Measurements from ENCODE around the gene OTOG.

Gene OTOG

DNA sequence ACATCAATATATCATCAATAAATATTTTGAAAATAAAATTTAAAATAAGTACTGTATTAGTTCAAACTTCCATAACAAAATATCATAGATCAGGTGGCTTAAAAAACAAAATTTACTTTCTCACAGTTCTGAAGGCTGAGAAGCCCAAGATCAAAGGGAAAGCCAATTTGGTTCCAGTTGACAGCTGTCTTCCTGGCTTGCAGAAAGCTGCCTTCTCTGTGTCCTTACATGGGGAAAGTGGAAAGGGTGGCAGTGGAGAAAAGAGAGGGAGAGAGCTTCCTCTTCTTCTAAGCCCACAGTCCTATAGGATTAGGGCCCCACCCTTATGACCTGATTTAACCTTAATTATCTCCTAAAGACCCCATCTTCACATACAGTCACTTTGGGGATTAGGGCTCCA, 121.1 kb downstream of the OTOG start:
- DNase-seq: no peak

DNA sequence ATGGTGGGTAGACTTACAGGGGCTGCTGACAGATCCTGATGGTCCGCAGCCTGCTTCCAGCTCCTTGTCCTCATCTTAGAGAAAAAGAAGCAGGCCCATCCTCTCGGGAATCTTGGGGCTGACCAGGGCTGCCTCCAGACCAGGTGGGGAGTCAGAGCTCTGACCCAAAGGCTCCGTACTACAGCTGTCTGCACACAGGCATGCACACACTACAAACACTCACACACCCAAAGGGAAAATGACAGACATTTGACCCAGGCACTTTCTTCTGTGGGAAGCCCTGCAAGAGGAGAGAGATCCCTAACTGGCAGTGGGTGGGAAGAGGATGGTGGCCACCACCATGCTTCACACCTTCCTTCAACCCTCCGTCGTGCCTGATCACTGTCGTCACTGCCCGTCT, 125.4 kb downstream of the OTOG start:
- DNase-seq: no peak

DNA sequence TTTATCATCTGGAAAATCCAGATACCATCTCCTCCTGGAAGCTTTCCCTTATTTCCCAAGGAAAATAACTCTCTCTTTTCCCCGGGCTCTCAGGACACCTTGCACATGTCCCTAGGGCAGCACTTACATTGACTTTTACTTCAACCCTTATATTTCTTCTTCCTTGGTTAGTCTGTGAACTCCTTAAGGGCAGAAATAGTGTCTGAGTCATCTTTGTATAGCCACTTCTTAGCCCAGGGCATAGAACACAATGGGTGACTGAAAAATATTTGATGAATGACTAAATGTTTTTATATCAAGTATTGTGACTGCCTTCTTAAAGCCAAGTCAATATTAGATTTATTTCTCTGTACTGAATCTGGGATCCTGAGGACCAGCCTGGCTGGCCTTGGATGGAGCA, 126.9 kb downstream of the OTOG start:
- DNase-seq: no peak

DNA sequence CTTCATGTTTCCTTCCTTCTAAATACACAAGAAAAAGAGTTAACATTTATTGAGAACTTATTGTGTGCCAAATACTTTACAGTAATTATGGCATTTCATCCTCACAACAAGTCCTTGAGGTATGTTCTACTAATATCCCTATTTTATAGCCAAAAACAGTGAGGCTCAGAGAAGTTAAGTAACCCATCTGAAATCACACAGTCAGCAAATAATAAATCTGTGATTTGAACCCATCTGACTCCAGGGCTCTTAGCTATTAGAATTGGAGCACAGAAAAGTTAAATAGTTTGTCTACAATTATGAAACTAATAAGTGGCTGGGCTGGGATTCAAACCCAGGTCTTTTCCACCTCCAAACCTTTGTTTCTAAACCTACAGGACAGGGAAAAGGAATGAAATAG, 135.8 kb downstream of the OTOG start:
- DNase-seq: no peak

DNA sequence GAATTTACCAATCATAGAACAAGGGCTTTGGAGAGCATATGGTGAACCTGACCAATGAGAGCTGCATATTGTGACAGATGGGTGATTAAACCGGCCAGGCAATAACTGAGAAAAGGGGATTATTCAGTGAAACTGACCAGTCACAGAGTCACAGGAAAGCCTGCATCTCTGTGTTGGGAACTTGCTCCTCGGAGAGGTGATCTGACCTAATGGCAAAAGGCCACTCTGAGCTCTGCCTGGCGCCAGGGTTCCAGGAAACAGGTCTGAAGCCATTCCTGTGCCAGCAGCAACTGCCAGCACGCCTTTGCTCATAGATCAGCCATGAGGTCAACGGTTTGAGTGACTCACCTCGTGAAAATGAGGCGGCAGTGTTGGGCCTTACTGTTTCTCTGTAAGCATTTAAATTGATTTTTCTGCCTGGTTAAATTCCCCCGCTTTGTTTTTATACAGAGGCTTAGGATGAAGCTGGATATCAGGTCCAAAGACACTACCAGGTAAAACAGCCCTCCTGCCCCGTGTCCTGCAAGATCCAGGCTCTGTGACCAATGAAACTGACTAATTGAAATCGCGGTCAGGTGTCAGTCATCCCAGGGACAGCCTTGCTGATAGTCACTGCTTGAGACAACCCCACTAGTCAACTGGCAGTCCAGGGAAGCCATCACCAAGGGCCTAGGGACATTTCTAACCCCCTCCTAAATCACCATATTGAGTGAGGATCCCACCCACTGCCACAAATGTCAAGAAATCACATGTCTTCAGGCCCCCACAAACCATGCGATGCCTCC, 136.5 kb downstream of the OTOG start:
- DNase-seq: no peak

DNA sequence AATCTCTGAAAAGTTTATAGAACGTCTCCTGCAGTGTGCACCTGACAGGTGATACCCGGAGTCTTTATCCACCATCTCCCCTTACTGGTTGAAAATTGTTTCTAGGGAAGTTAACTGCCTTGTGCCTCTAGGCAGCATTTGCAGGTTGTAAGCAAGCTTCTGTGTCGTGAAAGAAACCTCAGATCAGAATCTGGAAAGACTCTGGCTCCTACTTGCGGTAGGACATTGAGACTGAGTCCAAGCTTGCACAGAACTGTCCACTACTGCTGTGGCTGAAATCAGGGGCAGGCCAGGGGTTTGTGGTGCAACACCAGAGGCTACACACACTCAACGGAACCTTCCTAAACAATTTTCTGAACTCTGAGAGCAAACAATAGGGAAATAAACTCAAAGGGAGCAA, 137.5 kb downstream of the OTOG start:
- no peak for DNase-seq

DNA sequence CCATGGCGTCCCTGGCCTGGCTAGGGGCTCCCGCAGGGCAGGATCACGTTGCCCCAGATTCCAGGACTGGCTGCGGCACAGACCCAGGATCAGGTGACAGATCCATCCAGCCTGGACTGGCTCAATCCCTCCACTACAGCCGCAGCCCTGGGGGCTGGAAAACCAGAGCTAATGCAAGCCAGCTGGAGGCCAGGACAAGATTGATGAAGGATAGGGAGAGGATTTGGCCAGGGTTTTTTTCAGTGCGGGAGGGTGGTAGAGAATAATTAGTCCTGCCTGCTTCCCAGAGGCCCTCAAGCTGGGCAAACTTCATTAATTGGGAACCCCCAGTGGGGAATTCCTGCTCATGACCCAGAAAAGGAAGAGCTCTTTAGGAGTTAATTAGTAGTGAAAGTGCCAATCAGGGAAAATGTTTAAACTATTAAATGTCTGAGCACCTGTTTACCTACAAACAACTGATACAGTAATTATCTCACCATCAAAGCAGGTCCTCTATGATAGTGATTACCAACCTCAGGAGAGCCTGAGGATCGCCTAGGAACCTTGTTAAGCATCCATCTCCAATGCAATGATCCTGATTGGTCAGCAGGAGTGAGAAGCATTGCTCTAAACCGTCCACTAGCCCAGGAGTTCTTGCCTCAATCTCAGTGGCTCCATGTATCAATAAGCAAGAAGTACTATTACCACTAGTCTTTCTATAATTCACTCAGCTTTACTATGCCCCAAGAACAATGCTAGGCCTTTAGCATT, 139.3 kb downstream of the OTOG start:
- no peak for DNase-seq

DNA sequence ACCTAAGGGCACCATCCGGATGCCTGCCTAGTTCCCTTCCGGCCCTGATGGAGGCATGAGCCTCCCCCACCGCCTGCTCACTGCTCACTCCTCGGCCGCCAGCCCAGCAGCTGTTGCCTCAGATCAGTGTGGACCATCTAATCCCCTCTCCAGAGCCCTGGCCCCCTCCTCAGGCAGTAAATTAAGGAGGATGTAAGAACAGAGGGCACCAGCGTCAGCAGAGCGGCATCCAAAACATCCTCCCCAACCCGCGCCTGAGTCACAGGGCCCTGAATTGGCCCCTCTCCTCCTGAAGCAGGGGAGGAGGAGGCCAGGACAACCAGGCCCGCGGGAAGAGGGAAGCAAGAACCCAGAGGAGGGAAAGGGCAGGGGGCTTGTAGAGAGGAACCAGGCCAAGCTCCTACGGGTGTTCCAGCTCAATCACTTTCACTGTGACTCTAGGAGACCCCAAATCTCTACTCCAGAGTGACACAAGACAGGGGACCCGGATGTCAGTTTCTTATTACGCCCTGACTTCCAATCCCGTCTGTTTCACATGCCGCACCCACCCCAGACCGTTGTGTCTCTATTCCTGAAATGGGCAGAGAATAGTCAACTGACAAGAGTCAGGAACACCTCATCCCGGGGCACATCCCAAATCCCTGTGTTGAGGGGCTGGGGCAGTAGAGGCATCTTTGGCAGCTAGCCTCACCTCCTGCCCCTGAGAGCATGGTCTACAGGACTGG, 141.0 kb downstream of the OTOG start:
- DNase-seq: no peak

DNA sequence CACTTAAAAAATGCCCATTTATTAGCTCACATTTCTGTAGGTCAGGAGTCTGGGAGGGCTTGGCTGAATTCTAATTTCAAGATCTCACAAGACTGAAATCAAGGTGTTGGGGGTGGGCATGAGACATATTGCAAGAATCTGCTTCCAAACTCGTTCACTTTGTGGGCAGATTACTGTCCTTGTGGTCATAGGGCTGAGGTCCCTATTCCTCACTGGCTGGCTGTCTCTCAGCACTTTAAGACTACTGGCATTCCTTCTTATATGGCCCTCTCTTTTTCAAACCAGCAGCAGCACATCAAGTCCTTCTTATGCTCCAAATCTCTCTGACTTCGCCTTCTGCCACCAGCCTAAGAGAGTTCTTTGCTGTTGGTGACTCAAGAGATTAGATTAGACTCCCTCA, 144.5 kb downstream of the OTOG start:
- DNase-seq: no peak

DNA sequence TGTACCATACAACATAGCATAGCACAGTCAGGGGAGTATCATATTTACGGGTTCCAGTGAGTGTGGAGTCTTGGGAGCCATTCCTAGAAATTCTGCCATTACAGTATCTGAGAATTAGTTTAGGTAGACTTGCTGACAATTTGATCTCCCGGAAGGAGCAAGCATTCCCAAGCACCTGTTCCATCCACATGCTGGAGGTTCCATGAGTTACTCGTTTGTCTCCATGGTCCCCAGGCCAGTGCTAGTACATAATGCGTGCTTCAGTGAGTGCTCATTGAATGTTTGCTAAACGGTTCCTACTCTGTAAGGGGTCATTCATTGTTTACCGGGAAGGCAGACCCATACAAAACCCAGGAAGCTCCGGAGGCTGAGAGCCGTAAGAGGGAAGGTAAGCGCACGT, 144.9 kb downstream of the OTOG start:
- no peak for DNase-seq

DNA sequence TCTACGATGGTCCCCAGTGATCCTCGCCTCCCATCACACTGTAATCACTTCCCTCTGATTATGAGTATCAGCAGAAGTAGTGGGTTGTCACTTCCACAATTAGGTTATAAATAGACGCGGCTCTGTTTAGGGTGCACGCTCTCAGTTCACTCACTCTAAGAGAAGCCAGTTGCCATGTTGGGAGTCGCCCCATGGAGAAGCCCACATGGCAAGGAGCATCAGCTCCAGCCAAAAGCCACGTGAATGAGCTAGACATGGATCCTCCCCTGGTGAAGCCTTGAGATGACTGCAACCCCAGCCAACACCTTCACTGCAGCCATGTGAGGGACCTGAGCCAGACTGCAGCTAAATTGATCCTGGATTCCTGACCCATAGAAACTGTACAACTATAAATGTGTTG, 145.9 kb downstream of the OTOG start:
- DNase-seq: no peak

DNA sequence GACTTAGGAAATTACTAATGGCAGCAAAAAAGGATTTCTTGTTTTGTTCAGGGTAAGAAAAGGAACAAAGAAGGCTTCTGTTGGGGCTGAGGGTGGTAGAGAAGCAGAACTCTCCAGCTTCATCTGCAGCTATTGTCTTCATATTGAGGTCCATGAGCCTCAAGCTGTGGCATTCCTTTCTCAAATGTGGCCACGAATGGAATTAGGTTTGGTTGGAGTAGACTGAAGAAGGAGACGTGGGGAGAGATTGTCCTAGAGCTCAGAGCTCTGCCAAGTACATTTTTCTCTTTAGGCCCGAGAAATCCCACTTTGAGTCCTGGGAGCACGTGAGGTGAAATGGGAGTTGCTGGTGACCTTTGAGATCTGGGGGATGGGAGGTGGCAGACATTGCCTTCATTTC, 146.5 kb downstream of the OTOG start:
- no peak for DNase-seq

DNA sequence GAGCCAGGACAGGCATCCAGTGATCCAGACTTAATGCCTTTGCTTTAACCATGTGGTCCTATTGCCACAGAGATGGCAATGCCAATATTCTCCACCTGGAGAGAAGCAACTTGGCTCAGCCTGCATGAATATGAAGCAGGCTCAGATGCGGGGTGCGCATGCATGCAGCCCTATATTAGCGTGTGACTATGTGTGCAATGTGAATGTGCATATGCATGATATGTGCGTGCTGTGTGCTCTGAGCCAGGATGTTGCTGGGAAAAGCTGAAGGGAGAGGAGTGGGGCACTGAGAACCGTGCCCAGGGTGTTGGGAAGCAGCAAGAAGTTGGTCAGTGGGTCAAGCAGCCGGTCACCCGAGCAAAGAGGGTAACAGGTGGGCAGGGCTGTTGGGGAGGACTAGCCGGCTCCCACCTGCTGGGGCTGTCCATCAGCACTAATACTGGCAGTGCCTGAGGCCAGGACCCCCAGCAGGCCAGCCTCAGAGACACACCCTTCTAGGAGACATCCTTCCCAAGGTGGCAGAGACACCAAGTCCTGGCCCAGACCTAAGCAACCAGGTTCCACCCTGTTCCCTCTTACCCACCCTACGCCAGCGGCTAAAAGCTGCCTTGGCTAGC, 147.5 kb downstream of the OTOG start:
- DNase-seq: no peak

DNA sequence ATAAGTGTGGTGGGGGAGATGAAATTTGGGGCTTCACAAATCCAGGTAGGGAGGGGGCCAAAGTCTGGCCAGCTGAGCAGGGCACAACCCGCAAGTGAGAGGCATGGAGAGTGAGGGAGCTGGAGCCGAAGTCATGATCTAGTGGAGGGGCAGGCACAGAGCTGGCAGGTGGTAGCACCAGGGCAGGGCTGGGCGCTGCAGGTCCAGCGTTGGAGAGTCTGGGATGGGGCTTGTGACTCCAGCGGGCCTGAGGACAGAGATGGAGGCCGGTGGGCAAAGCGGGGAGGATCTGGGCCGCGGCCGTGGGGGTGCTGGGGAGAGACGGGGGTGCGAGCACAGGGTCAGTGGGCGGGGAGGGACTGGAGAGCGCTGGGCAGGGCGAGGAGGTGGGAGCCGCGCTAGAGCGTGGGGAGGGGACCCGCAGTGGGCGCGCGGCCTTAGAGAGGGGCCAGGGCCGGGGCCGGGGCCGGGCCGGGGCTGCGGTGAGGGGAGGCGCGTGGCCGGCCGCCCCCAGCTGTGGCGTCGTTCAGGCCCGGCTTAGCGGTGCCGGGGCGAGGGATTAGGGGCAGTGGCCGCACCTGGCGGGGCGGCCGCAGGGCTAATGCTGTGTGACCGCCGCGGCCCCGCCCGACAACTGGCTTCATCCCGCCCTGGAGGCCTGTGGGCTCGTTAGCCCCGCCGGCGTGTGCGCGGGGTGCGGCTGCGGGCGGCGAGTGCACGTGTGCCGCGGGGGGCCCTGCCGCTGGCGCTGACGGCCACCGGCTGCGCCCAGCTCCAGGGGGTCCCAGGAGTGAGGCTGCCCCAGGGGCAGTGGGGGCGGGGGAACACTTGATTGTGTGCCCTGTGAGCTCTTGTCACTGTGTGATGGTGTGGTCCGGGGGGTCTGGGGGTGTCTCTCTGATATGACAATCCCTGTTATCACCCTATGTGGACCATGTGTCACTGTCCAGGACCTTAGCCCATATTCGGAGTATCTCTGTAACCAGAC, 148.7 kb downstream of the OTOG start:
- no peak for DNase-seq

DNA sequence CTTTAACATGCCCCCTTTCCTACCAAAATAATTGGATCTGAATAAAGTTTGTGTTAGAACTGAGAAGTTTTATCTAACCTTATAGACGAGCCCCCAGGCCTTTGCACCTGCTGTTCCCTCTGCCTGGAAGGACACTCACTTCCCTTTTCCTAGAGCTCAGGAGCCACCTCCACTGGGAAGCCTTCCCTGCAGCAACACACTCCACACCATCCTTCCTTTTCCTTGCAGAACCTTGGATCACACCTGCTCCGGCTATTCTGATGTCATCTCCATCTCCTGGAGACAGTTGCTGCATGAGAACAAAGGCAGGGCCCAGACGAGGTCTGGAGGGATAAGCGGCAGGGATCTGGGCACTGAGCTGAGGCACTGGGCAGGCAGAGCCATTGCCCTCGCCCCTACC, 149.7 kb downstream of the OTOG start:
- DNase-seq: no peak
